Measurements from ENCODE around the gene ZNF76. TPM values are rescaled to one million over a fixed set of nuclear protein-coding genes. Genes with fewer than 3 reads are reported as not detected.
A peak's percentile ranks its signal among the peaks of the same experiment; 100 is the strongest.

The ZNF76 gene
- total and polyA plus RNA-seq, 10 of the 15 experiments (the other 5 are each of a cell fraction or from before 2014, with no cell fraction given): 2.8 to 41.0 (median 24.8) TPM

- TF ChIP-seq ZNF592 (IDR thresholded peaks at IDR 0.05) (no peak), SIN3A (IDR thresholded peaks at IDR 0.05; ENCODE audit: low read depth, low read length) (no peak), RCOR1 (conservative IDR thresholded peaks at IDR 0.05; ENCODE audit: low read depth, low read length) (no peak), IRF3 (IDR thresholded peaks at IDR 0.05) (no peak), GATAD2B (conservative IDR thresholded peaks at IDR 0.05; ENCODE audit: low read depth) (no peak), YY1 (IDR thresholded peaks at IDR 0.05; ENCODE audit: low read depth, low read length) (no peak), ESRRA (IDR thresholded peaks at IDR 0.05; ENCODE audit: low read length) (no peak), HDAC2 (IDR thresholded peaks at IDR 0.05) (no peak), HCFC1 (IDR thresholded peaks at IDR 0.05; ENCODE audit: low read length) (no peak), KDM1A (IDR thresholded peaks at IDR 0.05; ENCODE audit: borderline replicate concordance) (no peak), POLR2A (IDR thresholded peaks at IDR 0.05; ENCODE audit: low read depth, low read length) (peak; percentile 53), E2F8 (IDR thresholded peaks at IDR 0.05; ENCODE audit: low read depth, partially characterized antibody) (no peak), BMI1 (IDR thresholded peaks at IDR 0.05; ENCODE audit: borderline replicate concordance) (no peak), RUNX3 (IDR thresholded peaks at IDR 0.05; ENCODE audit: low read length) (peak; percentile 47; the same call in 1 of the 2 replicates), FOXK2 (IDR thresholded peaks at IDR 0.05) (no peak), NBN (IDR thresholded peaks at IDR 0.05) (no peak), NFXL1 (IDR thresholded peaks at IDR 0.05; ENCODE audit: borderline replicate concordance) (no peak), CREB1 (IDR thresholded peaks at IDR 0.05; ENCODE audit: low read depth) (no peak), HDGF (IDR thresholded peaks at IDR 0.05) (no peak), SPI1 (IDR thresholded peaks at IDR 0.05; ENCODE audit: borderline replicate concordance, insufficient read depth, low read depth, low read length) (peak; percentile 17; the same call in 1 of the 2 replicates), ETV6 (conservative IDR thresholded peaks at IDR 0.05 in 1 of 2, IDR thresholded peaks at IDR 0.05 in 1 of 2; ENCODE audit: borderline replicate concordance in 1 of 2, low read depth in 1 of 2) (peak in 1 of 2 experiments; percentile 49; a peak in 2 of 4 replicates)
- TF ChIP-seq, protein P1, sequence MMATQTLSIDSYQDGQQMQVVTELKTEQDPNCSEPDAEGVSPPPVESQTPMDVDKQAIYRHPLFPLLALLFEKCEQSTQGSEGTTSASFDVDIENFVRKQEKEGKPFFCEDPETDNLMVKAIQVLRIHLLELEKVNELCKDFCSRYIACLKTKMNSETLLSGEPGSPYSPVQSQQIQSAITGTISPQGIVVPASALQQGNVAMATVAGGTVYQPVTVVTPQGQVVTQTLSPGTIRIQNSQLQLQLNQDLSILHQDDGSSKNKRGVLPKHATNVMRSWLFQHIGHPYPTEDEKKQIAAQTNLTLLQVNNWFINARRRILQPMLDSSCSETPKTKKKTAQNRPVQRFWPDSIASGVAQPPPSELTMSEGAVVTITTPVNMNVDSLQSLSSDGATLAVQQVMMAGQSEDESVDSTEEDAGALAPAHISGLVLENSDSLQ (IDR thresholded peaks at IDR 0.05): peak; percentile 43
These were observed 52.0 kb downstream of the ZNF76 start (continued) for GRCh38 chr6:35311390-35312075.

Data from GM12878 (cell line).